Measurements from ENCODE around the gene MCTP1.

Gene MCTP1

DNA sequence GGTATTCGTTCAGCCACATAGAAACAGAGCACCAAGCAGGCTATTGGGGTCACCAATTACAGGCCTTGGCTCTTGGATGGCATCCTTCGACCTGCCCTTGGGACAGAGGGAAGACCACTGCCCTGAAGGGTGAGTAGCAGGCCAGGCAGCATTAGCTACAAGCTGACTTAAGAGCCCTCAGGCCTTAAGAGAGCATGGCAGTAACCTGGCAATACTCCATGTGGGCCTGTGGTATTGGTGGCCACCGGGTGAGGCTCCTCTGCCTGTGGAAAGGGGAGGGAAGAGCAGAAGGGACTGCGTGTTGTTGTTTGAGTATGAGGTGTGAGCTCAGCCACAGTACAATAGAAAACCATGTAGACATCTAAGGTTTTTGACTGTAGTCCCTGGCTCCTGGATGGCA lies 170.6 kb downstream of the MCTP1 start:
- no peak overlapping the region for H3K4me3 ChIP-seq (ENCODE audit: low read depth, low read length)
- DNase-seq (ENCODE audit: low read depth): no peak
- TF ChIP-seq, protein P1, sequence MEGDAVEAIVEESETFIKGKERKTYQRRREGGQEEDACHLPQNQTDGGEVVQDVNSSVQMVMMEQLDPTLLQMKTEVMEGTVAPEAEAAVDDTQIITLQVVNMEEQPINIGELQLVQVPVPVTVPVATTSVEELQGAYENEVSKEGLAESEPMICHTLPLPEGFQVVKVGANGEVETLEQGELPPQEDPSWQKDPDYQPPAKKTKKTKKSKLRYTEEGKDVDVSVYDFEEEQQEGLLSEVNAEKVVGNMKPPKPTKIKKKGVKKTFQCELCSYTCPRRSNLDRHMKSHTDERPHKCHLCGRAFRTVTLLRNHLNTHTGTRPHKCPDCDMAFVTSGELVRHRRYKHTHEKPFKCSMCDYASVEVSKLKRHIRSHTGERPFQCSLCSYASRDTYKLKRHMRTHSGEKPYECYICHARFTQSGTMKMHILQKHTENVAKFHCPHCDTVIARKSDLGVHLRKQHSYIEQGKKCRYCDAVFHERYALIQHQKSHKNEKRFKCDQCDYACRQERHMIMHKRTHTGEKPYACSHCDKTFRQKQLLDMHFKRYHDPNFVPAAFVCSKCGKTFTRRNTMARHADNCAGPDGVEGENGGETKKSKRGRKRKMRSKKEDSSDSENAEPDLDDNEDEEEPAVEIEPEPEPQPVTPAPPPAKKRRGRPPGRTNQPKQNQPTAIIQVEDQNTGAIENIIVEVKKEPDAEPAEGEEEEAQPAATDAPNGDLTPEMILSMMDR (IDR thresholded peaks at IDR 0.05; ENCODE audit: insufficient read depth, low read depth, low read length, missing control alignments): no peak

DNA sequence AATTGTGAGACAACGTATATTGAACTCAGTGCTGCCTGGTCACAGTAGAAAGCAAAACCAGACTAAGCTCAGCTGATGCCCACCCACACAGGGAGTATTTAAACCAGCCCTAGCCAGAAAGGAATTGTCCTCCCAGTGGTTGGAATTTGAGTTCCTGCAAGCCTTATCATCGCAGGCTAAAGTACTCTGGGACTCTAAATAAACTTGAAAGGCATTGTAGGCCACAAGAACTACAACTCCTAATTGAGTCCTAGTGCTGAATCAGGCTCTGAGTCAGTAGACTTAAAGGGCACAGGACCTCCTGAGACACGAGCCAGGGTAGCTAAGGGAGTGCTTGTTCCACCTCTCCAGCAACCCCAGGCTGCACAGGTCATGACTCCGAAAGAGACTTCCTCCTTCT lies 171.4 kb downstream of the MCTP1 start:
- H3K4me3 ChIP-seq (ENCODE audit: low read depth, low read length): no peak overlapping the region
- TF ChIP-seq, protein P1 (IDR thresholded peaks at IDR 0.05; ENCODE audit: insufficient read depth, low read depth, low read length, missing control alignments): no peak
- DNase-seq (ENCODE audit: low read depth): no peak

DNA sequence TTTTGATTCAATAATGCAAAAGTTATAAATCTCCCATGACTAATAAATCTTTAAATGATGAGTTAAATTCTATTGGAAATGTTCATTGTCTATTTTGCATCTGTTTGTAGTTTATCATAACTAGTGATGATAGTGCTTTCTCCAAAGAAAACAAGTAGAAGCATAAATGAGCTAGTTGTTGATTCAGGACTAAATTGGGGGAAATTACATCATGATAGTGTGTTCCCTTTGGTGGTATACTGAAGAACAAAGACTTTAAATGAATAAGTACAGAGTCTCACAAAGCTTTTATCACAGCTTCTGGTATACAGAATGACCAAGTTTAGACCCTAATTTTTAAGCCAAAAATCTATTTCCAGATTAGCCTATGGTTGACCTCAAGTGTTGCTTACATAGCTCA lies 173.8 kb downstream of the MCTP1 start:
- TF ChIP-seq, protein P1 (IDR thresholded peaks at IDR 0.05; ENCODE audit: insufficient read depth, low read depth, low read length, missing control alignments): no peak

DNA sequence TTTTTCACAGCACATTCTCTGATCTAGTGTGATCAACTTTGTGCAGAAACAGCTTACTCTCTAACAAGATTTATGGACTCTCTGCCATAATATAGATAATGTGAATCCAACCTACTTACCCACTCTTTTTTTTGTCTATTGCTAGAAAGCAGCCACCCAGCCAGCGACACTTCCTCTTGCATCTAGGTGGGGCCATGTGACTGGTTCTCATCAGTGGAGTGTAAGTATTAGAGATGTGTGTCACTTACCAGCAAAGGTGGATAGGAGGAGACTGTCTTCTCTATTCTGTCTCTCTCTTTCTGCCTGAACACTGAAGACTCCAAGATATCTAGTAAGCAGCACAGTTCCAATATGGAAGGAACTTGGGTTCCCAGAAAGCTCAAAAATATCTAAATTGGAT lies 174.8 kb downstream of the MCTP1 start:
- H3K4me3 ChIP-seq (ENCODE audit: low read depth, low read length): no peak overlapping the region
- DNase-seq (ENCODE audit: low read depth): no peak
- TF ChIP-seq, protein P1 (IDR thresholded peaks at IDR 0.05; ENCODE audit: insufficient read depth, low read depth, low read length, missing control alignments): no peak

More for the DNA sequence above, 173.8 kb downstream of the MCTP1 start:
- H3K4me3 ChIP-seq (ENCODE audit: low read depth, low read length): no peak overlapping the region
- DNase-seq (ENCODE audit: low read depth): no peak

DNA sequence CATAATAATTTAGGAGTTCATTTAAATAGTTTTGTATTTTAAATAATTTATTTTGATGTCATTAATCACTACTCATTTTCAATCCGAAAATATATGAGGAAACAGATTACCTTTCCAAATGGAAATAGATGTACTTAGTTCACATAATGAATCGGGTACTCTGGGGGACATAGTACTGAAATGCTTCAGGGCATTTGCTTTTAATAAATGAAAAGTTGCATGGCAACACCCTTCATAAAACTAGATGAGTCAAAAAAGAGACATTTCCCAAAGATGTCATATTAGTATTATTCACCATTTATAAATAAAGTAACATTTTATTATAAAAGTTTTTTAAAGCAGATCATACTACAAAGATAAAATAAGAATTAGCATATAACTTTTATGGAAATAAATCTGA lies 177.8 kb downstream of the MCTP1 start:
- DNase-seq (ENCODE audit: low read depth): no peak
- no peak overlapping the region for H3K4me3 ChIP-seq (ENCODE audit: low read depth, low read length)
- TF ChIP-seq, protein P1 (IDR thresholded peaks at IDR 0.05; ENCODE audit: insufficient read depth, low read depth, low read length, missing control alignments): no peak

DNA sequence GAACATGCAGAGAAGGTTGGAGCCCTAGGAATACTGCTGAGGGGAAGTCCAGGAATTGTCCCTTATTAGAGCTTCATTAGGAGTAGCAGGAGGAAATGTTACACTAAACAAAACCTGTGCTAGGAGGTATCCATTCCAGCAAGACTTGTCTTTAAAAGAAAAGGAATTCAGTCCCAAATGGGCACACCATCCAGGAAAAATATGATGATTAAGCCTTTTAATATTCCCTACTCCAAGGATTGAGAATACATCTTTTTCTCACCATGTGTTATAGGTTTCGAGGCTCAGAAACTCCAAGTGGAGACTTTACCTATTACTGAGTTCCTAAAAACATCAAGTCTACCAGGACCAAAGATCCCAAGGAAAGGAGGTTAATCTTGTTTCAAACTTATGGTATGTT lies 179.3 kb downstream of the MCTP1 start:
- H3K4me3 ChIP-seq (ENCODE audit: low read depth, low read length): no peak overlapping the region
- no peak for DNase-seq (ENCODE audit: low read depth)
- TF ChIP-seq, protein P1 (IDR thresholded peaks at IDR 0.05; ENCODE audit: insufficient read depth, low read depth, low read length, missing control alignments): no peak

DNA sequence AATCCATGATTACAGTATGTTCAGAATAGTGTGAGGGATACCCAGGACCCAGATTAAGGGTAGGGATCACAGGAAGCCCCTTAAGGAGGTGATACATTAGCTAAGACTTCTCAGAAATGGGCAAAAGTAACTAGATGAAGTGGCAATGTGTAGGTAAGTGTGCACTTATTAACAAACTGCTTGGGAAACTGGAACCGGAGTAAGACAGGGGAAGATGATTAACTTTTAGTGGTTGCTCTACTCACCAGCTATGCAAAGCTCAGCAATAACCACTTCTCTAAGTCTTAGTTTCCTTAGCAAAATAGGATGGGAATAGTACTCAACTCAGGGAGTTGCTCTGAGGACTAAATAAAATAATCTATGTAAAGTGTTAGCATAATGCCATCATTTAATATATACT lies 182.2 kb downstream of the MCTP1 start:
- TF ChIP-seq, protein P1 (IDR thresholded peaks at IDR 0.05; ENCODE audit: insufficient read depth, low read depth, low read length, missing control alignments): no peak
- no peak for DNase-seq (ENCODE audit: low read depth)
- H3K4me3 ChIP-seq (ENCODE audit: low read depth, low read length): no peak overlapping the region
